ENCODE measurements around the gene ANTXRL. TPM values are rescaled to one million over a fixed set of nuclear protein-coding genes. Genes with fewer than 3 reads are reported as not detected.

The ANTXRL gene
- 0.03 and 0.12 TPM in 2 replicates for polyA plus RNA-seq (2013)

DNA sequence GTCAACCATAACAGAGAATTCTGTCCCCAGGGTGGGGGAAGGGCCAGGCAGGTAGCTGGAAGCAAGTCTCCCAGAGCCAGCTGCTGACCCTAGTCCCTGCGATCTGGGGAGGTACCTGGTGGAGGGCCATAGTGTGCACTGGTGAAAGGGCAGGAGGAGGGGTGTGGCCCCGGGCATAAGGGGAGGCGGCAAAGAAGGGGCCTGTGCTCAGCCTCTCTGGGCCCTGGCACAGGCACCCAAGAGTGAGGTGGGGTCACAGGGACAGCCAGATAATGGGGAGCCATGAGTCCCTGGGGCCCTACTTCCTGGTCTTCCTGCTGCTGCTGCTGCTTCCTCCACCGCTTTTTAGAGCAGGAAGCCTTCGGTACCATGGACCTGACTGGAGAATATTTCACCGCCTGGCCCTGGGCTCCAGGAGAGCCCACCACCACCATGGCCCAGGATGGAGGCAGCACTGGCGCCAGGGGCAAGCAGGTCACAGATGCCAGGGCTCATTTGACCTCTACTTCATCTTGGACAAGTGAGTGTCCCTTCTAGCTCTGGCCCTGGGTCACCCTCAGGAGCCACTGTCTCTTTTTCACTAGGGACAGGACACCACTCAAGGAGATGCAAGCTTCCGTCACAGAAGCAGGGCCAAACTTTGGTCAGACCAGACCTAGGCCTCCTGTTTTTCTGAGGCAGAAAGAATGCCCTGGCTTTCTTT is at the start of gene ANTXRL:
ANTXRL (plus strand) TSS at position 7 of the 703 bp plus-strand sequence; CDS start at position 273, 266 bp downstream.
- Histone ChIP-seq H2AK5ac (ENCODE audit: low read length) (peak within 1 kb of the TSS; percentile 84), H2BK5ac (ENCODE audit: low read depth, low read length, poor library complexity) (peak within 1 kb of the TSS; percentile 4), H3K4ac (ENCODE audit: low read depth, low read length) (no peak within 1 kb of the TSS), H2AFZ (ENCODE audit: insufficient read depth, low read length, poor library complexity) (no peak within 1 kb of the TSS), H3K79me2 (ENCODE audit: control insufficient read depth, insufficient read depth, low read length, poor library complexity) (peaks cover 3% of the 10 kb centered on the region), H3K9ac (ENCODE audit: low read length) (no peak within 1 kb of the TSS), H2BK12ac (ENCODE audit: low read length) (peak within 1 kb of the TSS; percentile 47), H3K79me1 (ENCODE audit: low read length) (peaks cover 15% of the 10 kb centered on the region), H3K23ac (ENCODE audit: low read length) (no peak within 1 kb of the TSS), H4K91ac (ENCODE audit: low read depth, low read length) (peak within 1 kb of the TSS; percentile 48), H3K18ac (ENCODE audit: low read length) (peak within 1 kb of the TSS; percentile 25), H3K27me3 (ENCODE audit: insufficient read depth, low read length) (peaks cover 6% of the 10 kb centered on the region), H3K36me3 (ENCODE audit: control insufficient read depth in 1 of 2, insufficient read depth in 2 of 2, low read length in 2 of 2) (no peaks in the 10 kb centered on the region), H3K27ac (ENCODE audit: low read depth, low read length) (peak within 1 kb of the TSS; percentile 21), H4K12ac (ENCODE audit: low read depth, low read length) (no peak within 1 kb of the TSS), H3K4me3 (ENCODE audit: low read depth, low read length) (no peak within 1 kb of the TSS), H2BK120ac (ENCODE audit: insufficient read depth, low read length, poor library complexity) (peak within 1 kb of the TSS; percentile 37), H3K4me2 (ENCODE audit: low read length) (no peak within 1 kb of the TSS), H3K14ac (ENCODE audit: low read length) (peak within 1 kb of the TSS; percentile 15), H4K8ac (ENCODE audit: low read depth, low read length) (peak within 1 kb of the TSS; percentile 32), H3K4me1 (ENCODE audit: control insufficient read depth in 1 of 2, insufficient read depth in 2 of 2, low read length in 2 of 2) (peaks cover 23 to 30% of the 10 kb centered on the region in 2 experiments), H3K9me3 (ENCODE audit: insufficient read depth, low read depth, low read length) (no peaks in the 10 kb centered on the region)
- no CpG with 5 or more reads among the region's 8 CpGs for WGBS (ENCODE audit: extremely low coverage, insufficient coverage, insufficient read length)
- no peak for DNase-seq

DNA sequence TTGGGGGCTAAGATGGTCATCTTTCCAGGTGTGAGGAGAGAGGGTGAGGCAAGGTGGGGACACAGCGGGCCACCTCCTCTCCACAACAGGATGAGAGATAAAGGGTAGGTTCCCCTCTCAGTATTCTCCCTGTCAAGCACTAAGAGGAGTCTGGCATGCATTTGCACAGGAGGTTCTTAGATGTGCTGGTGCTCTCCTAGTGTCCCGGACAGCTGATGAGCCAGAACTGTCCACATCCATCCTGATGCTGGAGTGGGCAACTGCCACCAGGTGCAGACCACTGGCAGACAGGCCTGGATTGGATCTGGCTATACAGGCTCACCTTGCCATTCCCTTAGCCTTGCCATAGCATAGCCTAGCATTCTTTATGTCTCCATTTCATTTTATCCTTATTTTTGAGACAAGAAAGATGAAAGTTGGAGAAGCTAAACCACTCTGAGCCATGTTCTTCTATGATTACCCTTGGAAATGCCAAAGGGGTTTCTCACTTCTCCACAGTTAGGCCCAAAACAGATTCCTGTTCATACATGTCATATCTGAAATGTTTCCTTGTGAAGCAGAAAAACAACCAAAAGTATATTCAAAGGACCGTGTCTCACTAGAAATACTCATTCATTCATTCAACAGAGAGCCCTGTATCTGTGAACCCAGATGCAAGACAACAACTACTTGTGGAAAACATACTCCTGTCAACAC is 48.8 kb upstream of the ANTXRL start:
- Histone ChIP-seq H2AK5ac (ENCODE audit: low read length) (no peak overlapping the region), H2AFZ (ENCODE audit: insufficient read depth, low read length, poor library complexity) (no peak overlapping the region), H3K9ac (ENCODE audit: low read length) (no peak overlapping the region), H4K91ac (ENCODE audit: low read depth, low read length) (no peak overlapping the region), H3K27ac (ENCODE audit: low read depth, low read length) (no peak overlapping the region), H3K9me3 (ENCODE audit: insufficient read depth, low read depth, low read length) (peaks cover 3% of the 10 kb centered on the region), H2BK12ac (ENCODE audit: low read length) (no peak overlapping the region), H3K4me1 (ENCODE audit: control insufficient read depth in 1 of 2, insufficient read depth in 2 of 2, low read length in 2 of 2) (peaks cover 5 to 10% of the 10 kb centered on the region in 2 experiments), H2BK5ac (ENCODE audit: low read depth, low read length, poor library complexity) (no peak overlapping the region), H3K18ac (ENCODE audit: low read length) (no peak overlapping the region), H3K79me2 (ENCODE audit: control insufficient read depth, insufficient read depth, low read length, poor library complexity) (no peaks in the 10 kb centered on the region), H3K23ac (ENCODE audit: low read length) (no peak overlapping the region), H3K4ac (ENCODE audit: low read depth, low read length) (no peak overlapping the region), H3K27me3 (ENCODE audit: insufficient read depth, low read length) (no peaks in the 10 kb centered on the region), H3K36me3 (ENCODE audit: control insufficient read depth in 1 of 2, insufficient read depth in 2 of 2, low read length in 2 of 2) (no peaks in the 10 kb centered on the region), H3K4me2 (ENCODE audit: low read length) (no peak overlapping the region), H3K4me3 (ENCODE audit: low read depth, low read length) (no peak overlapping the region), H3K79me1 (ENCODE audit: low read length) (no peaks in the 10 kb centered on the region), H2BK120ac (ENCODE audit: insufficient read depth, low read length, poor library complexity) (no peak overlapping the region), H4K12ac (ENCODE audit: low read depth, low read length) (no peak overlapping the region), H4K8ac (ENCODE audit: low read depth, low read length) (no peak overlapping the region), H3K14ac (ENCODE audit: low read length) (no peak overlapping the region)
- peak in 1 of 2 donors; percentile 31 for DNase-seq
- no CpG with 5 or more reads among the region's 3 CpGs for WGBS (ENCODE audit: extremely low coverage, insufficient coverage, insufficient read length)

DNA sequence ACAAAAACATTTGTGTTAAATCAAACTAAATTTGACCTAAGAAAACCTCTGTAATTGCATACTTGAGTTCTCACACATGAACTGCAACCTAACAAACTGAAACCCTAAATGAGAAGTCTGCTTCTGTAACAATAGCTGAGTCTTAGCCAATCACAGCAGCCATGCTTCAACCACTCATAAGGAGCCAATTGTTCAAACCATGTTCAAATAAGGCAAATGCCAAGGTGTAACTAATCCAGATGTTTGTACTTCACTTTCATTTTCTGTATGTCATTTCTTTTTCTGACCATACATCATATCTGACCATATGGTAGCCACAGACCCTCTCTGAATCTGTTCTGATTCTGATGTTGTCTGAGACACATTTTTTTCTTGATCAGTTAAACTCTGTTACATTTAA is 47.5 kb upstream of the ANTXRL start:
- Histone ChIP-seq H3K79me1 (ENCODE audit: low read length) (no peaks in the 10 kb centered on the region), H3K4ac (ENCODE audit: low read depth, low read length) (no peak overlapping the region), H3K27ac (ENCODE audit: low read depth, low read length) (no peak overlapping the region), H3K9ac (ENCODE audit: low read length) (no peak overlapping the region), H3K14ac (ENCODE audit: low read length) (no peak overlapping the region), H4K12ac (ENCODE audit: low read depth, low read length) (no peak overlapping the region), H3K36me3 (ENCODE audit: control insufficient read depth in 1 of 2, insufficient read depth in 2 of 2, low read length in 2 of 2) (no peaks in the 10 kb centered on the region), H3K4me2 (ENCODE audit: low read length) (no peak overlapping the region), H3K4me3 (ENCODE audit: low read depth, low read length) (no peak overlapping the region), H3K23ac (ENCODE audit: low read length) (no peak overlapping the region), H4K91ac (ENCODE audit: low read depth, low read length) (no peak overlapping the region), H2BK5ac (ENCODE audit: low read depth, low read length, poor library complexity) (no peak overlapping the region), H2BK12ac (ENCODE audit: low read length) (no peak overlapping the region), H3K27me3 (ENCODE audit: insufficient read depth, low read length) (no peaks in the 10 kb centered on the region), H2BK120ac (ENCODE audit: insufficient read depth, low read length, poor library complexity) (no peak overlapping the region), H3K9me3 (ENCODE audit: insufficient read depth, low read depth, low read length) (peaks cover 3% of the 10 kb centered on the region), H2AFZ (ENCODE audit: insufficient read depth, low read length, poor library complexity) (no peak overlapping the region), H3K18ac (ENCODE audit: low read length) (no peak overlapping the region), H2AK5ac (ENCODE audit: low read length) (no peak overlapping the region), H4K8ac (ENCODE audit: low read depth, low read length) (no peak overlapping the region), H3K4me1 (ENCODE audit: control insufficient read depth in 1 of 2, insufficient read depth in 2 of 2, low read length in 2 of 2) (peaks cover 5 to 10% of the 10 kb centered on the region in 2 experiments), H3K79me2 (ENCODE audit: control insufficient read depth, insufficient read depth, low read length, poor library complexity) (no peaks in the 10 kb centered on the region)
- DNase-seq = no peak

- Histone ChIP-seq H3K4ac (ENCODE audit: low read depth, low read length) (no peak overlapping the region), H2BK12ac (ENCODE audit: low read length) (no peak overlapping the region), H3K79me1 (ENCODE audit: low read length) (no peaks in the 10 kb centered on the region), H3K9ac (ENCODE audit: low read length) (no peak overlapping the region), H3K79me2 (ENCODE audit: control insufficient read depth, insufficient read depth, low read length, poor library complexity) (no peaks in the 10 kb centered on the region), H2AK5ac (ENCODE audit: low read length) (no peak overlapping the region), H3K14ac (ENCODE audit: low read length) (no peak overlapping the region), H3K23ac (ENCODE audit: low read length) (no peak overlapping the region), H3K36me3 (ENCODE audit: control insufficient read depth in 1 of 2, insufficient read depth in 2 of 2, low read length in 2 of 2) (no peaks in the 10 kb centered on the region), H4K8ac (ENCODE audit: low read depth, low read length) (no peak overlapping the region), H3K27me3 (ENCODE audit: insufficient read depth, low read length) (no peaks in the 10 kb centered on the region), H3K4me1 (ENCODE audit: control insufficient read depth in 1 of 2, insufficient read depth in 2 of 2, low read length in 2 of 2) (peaks cover 5 to 10% of the 10 kb centered on the region in 2 experiments), H4K12ac (ENCODE audit: low read depth, low read length) (no peak overlapping the region), H3K27ac (ENCODE audit: low read depth, low read length) (no peak overlapping the region), H3K9me3 (ENCODE audit: insufficient read depth, low read depth, low read length) (peaks cover 3% of the 10 kb centered on the region), H3K4me2 (ENCODE audit: low read length) (no peak overlapping the region), H2BK5ac (ENCODE audit: low read depth, low read length, poor library complexity) (no peak overlapping the region), H2BK120ac (ENCODE audit: insufficient read depth, low read length, poor library complexity) (no peak overlapping the region), H4K91ac (ENCODE audit: low read depth, low read length) (no peak overlapping the region), H2AFZ (ENCODE audit: insufficient read depth, low read length, poor library complexity) (no peak overlapping the region), H3K18ac (ENCODE audit: low read length) (no peak overlapping the region), H3K4me3 (ENCODE audit: low read depth, low read length) (no peak overlapping the region)
- no peak for DNase-seq
- WGBS (ENCODE audit: extremely low coverage, insufficient coverage, insufficient read length) = no CpG with 5 or more reads among the region's 2 CpGs
Observed at GRCh38 chr10:46239993-46240683, 46.7 kb upstream of the ANTXRL start.

All from trophoblast cell (in vitro differentiated cells and primary cell).